Left lung (tissue), 10 donors: Measurements from ENCODE around the gene SELENOV. TPM values are rescaled to one million over a fixed set of nuclear protein-coding genes. Genes with fewer than 3 reads are reported as not detected.
A peak's percentile ranks its signal among the peaks of the same experiment; 100 is the strongest.

Experiments
- ATAC-seq: fragments of 200-7000 bp; cut with Tn5 transposase; one replicate; pipeline ENCODE4 v1.9.1; 2020; ENCODE audit warnings: moderate library complexity
- DNase-seq, 4 donors: peaks; one replicate each; pipeline ENCODE4 v3.0.0-alpha.2; 2013 to 2020
- H3K27ac ChIP-seq, 2 donors: fragments of 200-600 bp; sonication (generic) in 1 of 2; one replicate each; pipeline versions ENCODE4 v1.5.0 to v1.8.0; 2020 to 2021
- H3K27me3 ChIP-seq, 2 donors: fragments of 200-600 bp; sonication (generic) in 1 of 2; one replicate each; pipeline versions ENCODE4 v1.5.0 to v1.8.0; 2020 to 2021
- H3K36me3 ChIP-seq, 2 donors: fragments of 200-600 bp; sonication (generic) in 1 of 2; one replicate each; pipeline versions ENCODE4 v1.5.0 to v1.8.0; 2020 to 2021
- H3K4me1 ChIP-seq, 2 donors: fragments of 200-600 bp; one replicate each; pipeline ENCODE4 v1.8.0; 2021
- H3K4me3 ChIP-seq, 2 donors: fragments of 200-600 bp; sonication (generic) in 1 of 2; one replicate each; pipeline versions ENCODE4 v1.5.0 to v1.8.0; 2020 to 2021; ENCODE audit warnings: mild to moderate bottlenecking in 1 of 2
- H3K9me3 ChIP-seq, 2 donors: fragments of 200-600 bp; sonication (generic) in 1 of 2; one replicate each; pipeline versions ENCODE4 v1.5.0 to v1.8.0; 2020 to 2021
- intact Hi-C, 2 donors: fragments of 100-400 bp; cut with DNase I; formaldehyde crosslinking; loops; one replicate each; pipeline versions ENCODE4 v1.11.2 to v1.14.2; 2022
- polyA plus RNA-seq, 6 donors: library from polyadenylated mRNA; unstranded; fragments of 120-200 nt; gene quantifications; one replicate each; pipeline ENCODE4 v1.2.1, GENCODE V29; 2013; ENCODE audit not compliant: insufficient read length in 6 of 6
- total RNA-seq, 2 donors: library from RNA; stranded (reverse); fragmentation: NEBNext Ultra II Directional; extraction: Animal tissue kit (Norgen Biotek cat#: 25700); gene quantifications; one replicate each; pipeline ENCODE4 v1.2.1, GENCODE V29; 2021
- TF ChIP-seq, protein P1 (sequence below), 2 donors: fragments of 200-600 bp; sonication (generic) in 1 of 2; IDR thresholded peaks; one replicate each; pipeline versions ENCODE4 v1.5.0 to v1.8.0; 2021; ENCODE audit warnings: antibody characterized with exemption in 2 of 2
- donor health status: DM: no; HTN: yes; CAD: no.
- donor health status: DM: no; HTN: no; CAD: no.

The SELENOV gene
- total and polyA plus RNA-seq, 8 donors: 0.18 to 0.64 (median 0.34) TPM; not detected in 2

GRCh38 chr19:39524495-39524894, 9.6 kb downstream of the SELENOV start:
- ATAC-seq (no peak), DNase-seq (no peak)
- Histone ChIP-seq H3K4me3 (no peak overlapping the region), H3K27me3 (no peaks in the 10 kb centered on the region), H3K36me3 (no peaks in the 10 kb centered on the region), H3K4me1 (no peaks in the 10 kb centered on the region), H3K27ac (no peak overlapping the region), H3K9me3 (no peaks in the 10 kb centered on the region)
- TF ChIP-seq, protein P1, sequence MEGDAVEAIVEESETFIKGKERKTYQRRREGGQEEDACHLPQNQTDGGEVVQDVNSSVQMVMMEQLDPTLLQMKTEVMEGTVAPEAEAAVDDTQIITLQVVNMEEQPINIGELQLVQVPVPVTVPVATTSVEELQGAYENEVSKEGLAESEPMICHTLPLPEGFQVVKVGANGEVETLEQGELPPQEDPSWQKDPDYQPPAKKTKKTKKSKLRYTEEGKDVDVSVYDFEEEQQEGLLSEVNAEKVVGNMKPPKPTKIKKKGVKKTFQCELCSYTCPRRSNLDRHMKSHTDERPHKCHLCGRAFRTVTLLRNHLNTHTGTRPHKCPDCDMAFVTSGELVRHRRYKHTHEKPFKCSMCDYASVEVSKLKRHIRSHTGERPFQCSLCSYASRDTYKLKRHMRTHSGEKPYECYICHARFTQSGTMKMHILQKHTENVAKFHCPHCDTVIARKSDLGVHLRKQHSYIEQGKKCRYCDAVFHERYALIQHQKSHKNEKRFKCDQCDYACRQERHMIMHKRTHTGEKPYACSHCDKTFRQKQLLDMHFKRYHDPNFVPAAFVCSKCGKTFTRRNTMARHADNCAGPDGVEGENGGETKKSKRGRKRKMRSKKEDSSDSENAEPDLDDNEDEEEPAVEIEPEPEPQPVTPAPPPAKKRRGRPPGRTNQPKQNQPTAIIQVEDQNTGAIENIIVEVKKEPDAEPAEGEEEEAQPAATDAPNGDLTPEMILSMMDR (IDR thresholded peaks at IDR 0.05): no peak
- intact Hi-C loops: no loop called here

DNA sequence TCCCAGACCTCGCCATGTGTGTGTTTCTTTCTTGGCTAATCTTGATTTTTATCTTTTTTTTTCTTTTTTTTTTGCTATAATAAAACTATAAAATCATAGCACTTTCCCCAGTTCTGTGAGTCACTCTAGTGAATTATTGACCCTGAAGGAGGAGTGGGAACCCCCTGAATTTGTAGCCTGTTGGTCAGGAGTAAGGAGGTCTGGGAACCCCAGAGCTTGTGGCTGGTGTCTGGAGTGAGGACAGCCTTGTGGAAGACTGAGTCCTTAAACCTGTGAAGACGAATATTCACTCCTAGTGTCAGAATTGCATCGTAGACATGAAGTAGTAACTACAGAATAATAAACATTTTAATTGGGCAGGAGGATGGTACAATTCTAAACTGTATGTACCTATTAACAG, 10.3 kb downstream of the SELENOV start:
- Histone ChIP-seq H3K27me3 (no peaks in the 10 kb centered on the region), H3K27ac (no peak overlapping the region), H3K4me1 (peaks cover 0 to 3% of the 10 kb centered on the region in 2 donors), H3K36me3 (no peaks in the 10 kb centered on the region), H3K9me3 (no peaks in the 10 kb centered on the region), H3K4me3 (no peak overlapping the region)
- ATAC-seq (no peak), DNase-seq (no peak)
- TF ChIP-seq, protein P1 (IDR thresholded peaks at IDR 0.05): no peak
- intact Hi-C loops: no loop called here

GRCh38 chr19:39531834-39532232, 16.9 kb downstream of the SELENOV start:
- Histone ChIP-seq H3K9me3 (no peaks in the 10 kb centered on the region), H3K4me3 (peak overlapping the region; percentile 84 to 87), H3K27ac (peak overlapping the region; percentile 78 to 86), H3K27me3 (no peaks in the 10 kb centered on the region), H3K4me1 (peaks cover 3 to 12% of the 10 kb centered on the region in 2 donors), H3K36me3 (no peaks in the 10 kb centered on the region)
- ATAC-seq (no peak), DNase-seq (no peak)
- intact Hi-C loops: loop anchor here in 1 of 2 donors (10.0 kb wide), 1 partner anchor 57 kb away; no protein-coding TSS in a partner anchor
- TF ChIP-seq, protein P1 (IDR thresholded peaks at IDR 0.05): no peak

DNA sequence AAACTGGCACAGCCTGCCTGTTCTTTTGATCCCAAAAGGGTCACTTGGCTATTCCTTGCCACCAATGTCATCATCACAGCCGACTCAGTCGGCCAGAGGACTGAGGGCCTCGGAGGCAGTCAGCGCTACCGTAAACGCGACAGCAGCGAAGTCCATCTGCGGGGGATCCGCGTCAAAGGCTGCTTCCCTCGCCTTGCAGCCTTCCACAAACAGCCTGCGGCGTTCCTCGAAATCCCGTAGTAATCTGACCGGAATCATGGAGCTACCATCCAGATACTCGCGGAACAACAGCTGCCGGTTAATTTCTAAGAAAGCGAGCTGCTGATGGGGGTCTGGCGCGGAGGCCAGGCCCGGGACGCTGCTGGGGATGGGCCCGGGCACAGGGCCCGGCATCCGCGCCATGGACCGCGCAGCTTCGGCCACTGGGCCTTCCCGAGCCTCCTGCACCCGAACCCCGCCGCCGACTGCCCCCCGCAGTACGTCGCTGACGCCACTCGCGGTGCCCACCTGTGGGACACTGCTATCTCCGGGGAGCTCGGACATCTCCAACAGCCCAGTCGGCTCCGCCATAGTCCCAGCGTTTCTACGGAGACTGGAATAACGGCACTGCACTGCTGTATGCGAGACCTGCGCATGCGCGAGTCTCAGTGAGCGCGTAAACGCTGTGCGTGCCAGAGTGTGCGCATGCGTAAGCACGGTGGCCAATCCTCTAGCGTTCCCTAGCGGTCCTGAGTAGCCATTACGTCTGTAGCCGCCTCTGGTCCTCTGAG, 17.5 kb downstream of the SELENOV start, which contains the start of gene EID2B:
Gene EID2B, minus strand, starts transcription at position 620 of the 770 bp plus-strand sequence. Its CDS starts 50 bp downstream, at position 570.
- Histone ChIP-seq H3K27me3 (no peaks in the 10 kb centered on the region), H3K4me3 (peak within 1 kb of the TSS; percentile 84 to 87), H3K27ac (peak within 1 kb of the TSS; percentile 78 to 86), H3K4me1 (peaks cover 3 to 12% of the 10 kb centered on the region in 2 donors), H3K9me3 (no peaks in the 10 kb centered on the region), H3K36me3 (no peaks in the 10 kb centered on the region)
- intact Hi-C loops: loop anchor here in 1 of 2 donors (10.0 kb wide), 1 partner anchor 58 kb away; no protein-coding TSS in a partner anchor
- DNase-seq: peak; percentile 96 to 99 (median 98)
- TF ChIP-seq, protein P1 (IDR thresholded peaks at IDR 0.05): peak; percentile 96 to 97
- ATAC-seq: peak; percentile 99

DNA sequence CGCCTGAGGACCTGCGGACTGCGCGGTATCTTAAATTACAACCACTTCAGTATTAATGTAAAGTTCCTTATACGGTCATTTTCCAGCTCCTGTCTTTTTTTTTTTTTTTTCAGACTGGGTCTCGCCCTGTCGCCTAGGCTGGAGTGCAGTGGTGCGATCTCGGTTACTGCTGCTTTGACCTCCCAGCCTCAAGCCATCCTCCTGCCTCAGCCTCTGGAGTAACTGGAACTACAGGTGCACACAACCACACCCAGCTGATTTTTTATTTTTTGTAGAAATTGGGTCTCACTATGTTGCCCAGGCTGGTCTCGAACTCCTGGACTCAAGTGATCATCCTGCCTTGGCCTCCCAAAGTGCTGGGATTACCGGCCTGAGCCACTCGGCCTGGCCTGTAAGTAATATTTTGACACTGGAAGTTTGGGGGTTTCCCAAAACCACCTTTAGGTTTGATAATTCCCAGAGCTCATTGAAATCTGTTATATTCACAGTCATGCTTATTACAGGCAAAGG, 18.1 kb downstream of the SELENOV start:
- no peaks in the 10 kb centered on the region for H3K9me3 ChIP-seq
- TF ChIP-seq, protein P1 (IDR thresholded peaks at IDR 0.05): peak in 1 of 2 donors; percentile 22
- H3K36me3 ChIP-seq: no peaks in the 10 kb centered on the region
- intact Hi-C loops: loop anchor here in 1 of 2 donors (10.0 kb wide), 1 partner anchor 58 kb away; no protein-coding TSS in a partner anchor
- no peak for DNase-seq
- no peak for ATAC-seq
- H3K27ac ChIP-seq: peak overlapping the region in 1 of 2 donors; percentile 86
- peaks cover 3 to 18% of the 10 kb centered on the region in 2 donors for H3K4me1 ChIP-seq
- H3K4me3 ChIP-seq: peak overlapping the region in 1 of 2 donors; percentile 87
- H3K27me3 ChIP-seq: no peaks in the 10 kb centered on the region
